GM19463 (cell line): ENCODE data around the gene UNC13A.

Source experiments
- ATAC-seq: cut with Tn5 transposase; IDR thresholded peaks from one replicate; pipeline ENCODE4 v1.9.1; 2021; ENCODE audit warnings: mild to moderate bottlenecking, moderate library complexity; ENCODE audit not compliant: unreplicated experiment

UNC13A gene

DNA sequence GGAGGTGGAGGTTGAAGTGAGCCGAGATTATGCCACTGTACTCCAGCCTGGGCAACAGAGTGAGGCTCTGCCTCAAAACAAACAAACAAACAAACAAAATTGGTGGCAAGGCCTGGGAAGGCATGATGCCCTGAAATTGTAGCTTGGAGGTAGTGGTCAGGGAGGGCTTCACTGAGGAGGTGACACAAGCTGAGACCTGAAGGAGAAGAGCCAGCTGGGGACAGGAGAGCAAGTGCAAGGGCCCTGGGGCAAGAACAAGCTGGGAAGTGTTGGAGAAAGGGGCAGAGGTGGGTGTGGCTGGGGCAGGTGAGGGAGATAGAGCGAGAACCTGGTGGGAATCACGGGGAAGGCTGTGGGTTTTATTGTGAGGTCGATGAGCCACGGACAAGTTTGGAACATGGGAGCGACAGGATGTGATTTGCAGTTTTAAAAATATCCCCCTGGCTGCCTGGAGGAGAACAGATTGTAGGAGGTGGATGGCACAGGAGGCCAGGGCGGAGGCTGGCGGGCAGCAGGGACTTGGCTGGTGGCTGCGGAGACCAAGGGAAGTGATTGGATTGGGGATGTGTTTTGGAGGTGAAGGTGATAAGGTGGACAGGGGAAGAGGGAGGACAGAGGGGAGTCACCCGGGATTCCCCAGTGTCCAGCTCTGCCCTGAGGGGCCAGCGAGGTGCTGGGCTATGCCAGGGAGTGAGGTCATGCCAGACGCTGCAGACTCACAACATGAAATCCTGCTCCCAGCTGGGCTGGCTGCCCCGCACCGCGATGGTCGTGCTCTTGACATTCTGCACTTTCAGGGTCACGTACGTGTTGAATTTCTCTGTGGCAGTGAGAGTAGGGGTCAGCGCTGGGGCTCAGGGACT lies 14.0 kb downstream of the UNC13A start:
- ATAC-seq: no peak

DNA sequence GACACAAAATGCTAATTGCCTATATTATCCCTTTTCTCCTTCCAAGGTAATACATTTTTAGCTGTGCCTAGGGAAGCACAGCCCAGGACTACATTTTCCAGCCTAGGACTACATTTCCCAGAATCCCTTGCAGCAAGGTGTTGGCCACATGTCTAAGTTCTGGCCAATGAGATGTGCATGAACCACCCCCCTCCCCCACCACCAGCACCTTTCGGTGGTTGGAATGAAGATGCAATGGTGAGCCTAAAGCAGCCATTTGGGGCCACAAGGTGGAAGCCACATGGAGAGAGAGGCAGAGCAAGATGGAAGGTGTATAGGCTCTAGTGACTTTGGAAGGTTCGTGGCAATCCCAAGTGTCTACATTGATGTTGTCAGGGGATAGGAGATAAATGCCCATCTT lies 16.2 kb downstream of the UNC13A start:
- ATAC-seq: no peak

DNA sequence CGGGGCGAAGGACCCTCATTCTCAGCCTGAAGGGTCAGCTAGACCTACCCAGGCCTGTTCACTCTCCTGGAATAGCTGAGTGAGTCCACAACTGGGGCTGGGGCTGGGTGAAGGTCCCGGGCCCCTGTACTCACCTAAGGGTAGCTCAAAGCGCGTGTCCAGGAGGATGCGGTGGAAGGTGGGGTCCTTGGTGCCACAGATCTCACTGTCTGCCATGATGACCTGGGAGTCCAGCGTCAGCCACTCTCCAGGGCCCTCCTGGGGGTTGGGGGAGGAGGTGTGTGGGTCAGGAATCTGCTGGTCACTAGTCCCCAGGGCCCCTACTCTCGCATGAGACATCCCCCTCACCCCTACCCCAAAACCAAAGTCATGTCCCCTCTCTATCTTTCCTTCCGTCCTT lies 18.7 kb downstream of the UNC13A start:
- no peak for ATAC-seq

DNA sequence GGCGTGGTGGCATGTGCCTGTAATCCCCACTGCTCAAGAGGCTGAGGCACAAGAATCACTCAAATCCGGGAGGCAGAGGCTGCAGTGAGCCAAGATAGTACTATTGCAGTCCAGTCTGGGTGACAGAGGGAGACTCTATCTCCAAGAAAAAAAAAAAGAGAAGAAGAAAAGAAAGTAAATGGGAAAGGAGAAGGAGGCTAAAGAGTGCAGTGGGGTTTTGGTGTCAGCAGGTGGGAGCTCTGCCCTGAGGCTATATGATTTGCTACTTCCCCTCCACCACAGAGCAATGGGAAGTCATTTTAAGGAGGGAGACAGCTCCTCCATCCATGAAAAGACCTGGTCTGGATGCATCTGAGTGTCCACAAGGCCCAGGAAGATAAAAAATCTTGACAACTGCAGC lies 23.1 kb downstream of the UNC13A start:
- no peak for ATAC-seq

DNA sequence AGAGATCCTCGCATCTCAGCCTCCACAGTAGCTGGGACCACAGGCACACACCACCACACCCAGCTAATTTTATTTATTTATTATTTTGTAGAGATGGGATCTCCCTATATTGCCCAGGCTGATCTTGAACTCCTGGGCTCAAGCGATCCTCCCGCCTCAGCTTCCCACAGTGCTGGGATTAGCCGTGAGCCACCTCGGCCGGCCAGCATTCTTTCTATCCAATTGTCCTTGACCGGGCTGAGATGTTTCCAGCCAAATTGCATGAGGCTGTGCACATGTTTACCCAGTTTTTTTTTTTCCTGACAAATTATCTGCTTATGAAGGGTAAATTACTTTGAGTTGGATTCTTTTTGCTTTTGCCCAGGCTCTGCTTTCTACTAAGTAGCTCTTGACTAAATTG lies 28.2 kb downstream of the UNC13A start:
- no peak for ATAC-seq

GRCh38 chr19:17658666-17659065 lies 29.5 kb downstream of the UNC13A start:
- no peak for ATAC-seq

- no peak for ATAC-seq
Measured at GRCh38 chr19:17658240-17658639, 29.9 kb downstream of the UNC13A start.

DNA sequence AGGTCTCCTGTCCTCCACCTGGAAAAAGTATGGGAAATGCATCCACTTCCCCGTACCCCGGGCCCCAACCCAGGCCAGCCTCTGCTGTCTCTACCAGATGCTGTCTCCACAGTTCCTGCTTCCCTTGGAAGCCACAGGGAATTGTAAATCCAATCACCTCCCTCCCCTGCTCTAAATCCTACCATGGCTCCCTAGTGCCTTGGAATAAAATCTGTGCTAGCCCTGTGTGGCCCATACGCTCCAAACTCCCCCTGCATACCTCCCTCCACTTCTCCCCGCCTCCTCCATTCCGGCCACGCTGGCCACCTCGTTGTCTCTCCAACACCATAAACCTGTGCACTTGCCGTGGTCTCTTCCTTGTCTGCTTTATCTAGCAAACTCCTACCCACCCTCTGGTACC lies 31.2 kb downstream of the UNC13A start:
- no peak for ATAC-seq

DNA sequence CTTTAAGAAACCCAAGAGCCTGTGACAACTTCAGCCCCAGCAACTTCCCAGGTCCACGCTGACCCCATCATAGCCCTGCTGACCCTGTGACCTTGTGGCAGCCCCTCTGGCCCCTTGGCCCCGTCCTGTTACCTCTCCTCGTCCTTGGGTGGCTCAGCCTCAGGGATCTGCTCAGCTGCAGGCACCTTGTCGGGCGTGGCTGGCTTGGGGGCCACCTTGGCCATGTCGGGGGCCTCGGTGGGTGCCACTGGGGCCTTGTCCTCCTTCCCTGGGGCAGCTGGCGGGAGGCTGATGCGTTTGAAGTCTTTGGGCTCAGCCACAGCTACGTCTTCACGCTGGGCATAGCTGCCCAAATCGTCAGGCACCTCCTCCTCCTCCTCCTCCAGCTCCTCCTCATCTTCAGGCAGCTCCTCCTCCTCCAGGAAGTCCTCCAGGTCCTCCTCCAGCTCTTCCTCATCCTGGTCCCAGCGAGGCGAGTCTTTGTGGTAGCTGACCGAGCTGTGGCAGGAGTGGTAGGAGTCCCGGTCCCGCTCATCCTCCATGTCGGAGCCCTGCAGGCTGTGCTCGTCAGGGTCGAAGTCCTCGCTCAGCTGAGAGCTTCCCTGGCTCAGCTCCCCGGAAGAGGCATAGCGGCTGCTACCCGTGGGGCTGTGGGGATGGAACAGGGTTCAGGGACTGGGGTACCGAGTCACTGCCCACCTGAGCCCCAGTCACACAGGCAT lies 32.2 kb downstream of the UNC13A start:
- no peak for ATAC-seq

GRCh38 chr19:17654993-17655392 lies 33.2 kb downstream of the UNC13A start:
- no peak for ATAC-seq

GRCh38 chr19:17652627-17653026 lies 35.5 kb downstream of the UNC13A start:
- ATAC-seq: no peak

- no peak for ATAC-seq
Measured at GRCh38 chr19:17648786-17649185, 39.4 kb downstream of the UNC13A start.

GRCh38 chr19:17648097-17648660 lies 40.0 kb downstream of the UNC13A start:
- ATAC-seq: no peak

DNA sequence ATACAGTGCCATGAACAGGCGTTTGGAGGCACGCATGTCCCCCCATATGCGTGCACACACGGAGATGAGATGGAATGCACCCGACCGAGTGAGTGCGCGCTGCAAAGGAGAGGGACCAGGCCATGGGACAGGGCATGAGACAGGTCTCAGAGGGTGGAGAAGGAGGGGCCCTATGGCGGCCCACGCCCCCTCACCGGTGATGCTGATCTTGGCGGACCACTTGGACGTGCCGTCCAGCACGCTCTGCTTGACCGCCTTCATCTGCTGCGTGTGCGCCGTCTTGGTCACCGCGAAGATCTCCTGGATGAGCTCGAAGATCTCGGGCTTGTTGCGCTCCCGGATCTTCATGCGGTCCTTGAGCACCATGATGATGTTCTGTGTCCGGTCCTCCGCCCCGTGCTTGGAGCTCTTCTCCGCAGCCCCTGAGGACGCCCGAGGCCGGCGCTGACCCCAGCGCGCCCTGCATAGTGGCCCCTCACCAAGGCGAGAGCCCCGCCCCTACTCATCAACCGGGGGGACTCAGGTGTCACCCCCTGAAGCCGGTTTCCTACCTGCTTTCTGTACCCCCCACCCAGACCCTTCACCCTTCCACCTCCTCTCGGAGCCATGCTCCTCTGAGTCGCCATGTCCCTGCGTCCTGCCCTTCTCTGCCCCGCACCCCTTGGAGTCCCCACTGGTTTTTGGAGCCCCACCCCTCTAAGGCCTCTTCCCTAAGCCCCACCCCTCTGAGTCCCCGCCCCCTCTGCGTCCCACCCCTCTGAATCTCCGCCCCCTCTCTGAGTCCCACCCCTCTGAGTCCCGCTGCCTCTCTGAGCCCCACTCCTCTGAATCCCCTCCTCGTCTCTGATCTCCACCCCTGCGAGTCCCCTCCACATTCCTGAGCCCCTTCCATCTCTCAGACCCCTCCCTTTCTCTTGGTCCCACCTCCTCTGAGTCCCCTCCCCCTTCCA lies 40.8 kb downstream of the UNC13A start:
- ATAC-seq: no peak

DNA sequence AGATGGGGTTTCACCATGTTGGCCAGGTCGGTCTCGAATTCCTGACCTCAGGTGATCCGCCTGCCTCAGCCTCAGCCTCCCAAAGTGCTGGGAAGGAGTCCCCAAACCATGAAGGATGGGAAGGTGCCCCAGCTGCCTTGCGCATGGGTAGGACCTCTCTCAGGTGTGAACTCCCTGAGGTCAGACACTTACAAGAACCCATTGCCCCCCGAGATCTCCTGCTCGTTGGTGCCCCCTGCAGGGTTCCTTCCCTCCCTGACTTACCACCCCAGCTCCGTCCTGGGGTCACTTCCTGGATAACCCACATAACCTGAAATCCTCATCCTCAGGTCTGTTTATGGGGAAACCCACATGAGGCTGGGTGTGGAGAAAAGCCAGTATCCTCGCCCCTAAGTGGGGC lies 41.7 kb downstream of the UNC13A start:
- ATAC-seq: no peak

- no peak for ATAC-seq
Measured at GRCh38 chr19:17645339-17645963, 42.7 kb downstream of the UNC13A start.

DNA sequence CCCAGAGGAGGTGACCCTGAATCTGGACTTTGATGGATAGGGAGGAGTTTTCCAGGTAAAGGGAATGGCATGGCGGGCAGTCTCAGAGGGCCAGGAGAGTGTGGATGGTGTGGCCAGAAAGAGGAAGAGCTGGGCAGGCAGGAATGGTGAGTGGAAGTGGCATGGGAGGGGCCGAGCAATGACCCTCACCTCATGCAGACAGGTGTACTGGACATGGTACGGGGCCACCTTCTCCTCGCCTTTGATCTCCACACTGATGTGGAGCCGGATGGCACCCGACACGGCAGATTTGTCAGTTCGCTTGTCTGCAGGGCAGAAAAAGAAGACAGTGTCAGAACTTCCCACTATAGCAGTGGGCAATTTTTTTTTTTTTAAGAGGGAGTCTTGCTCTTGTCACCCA lies 45.5 kb downstream of the UNC13A start:
- ATAC-seq: no peak

DNA sequence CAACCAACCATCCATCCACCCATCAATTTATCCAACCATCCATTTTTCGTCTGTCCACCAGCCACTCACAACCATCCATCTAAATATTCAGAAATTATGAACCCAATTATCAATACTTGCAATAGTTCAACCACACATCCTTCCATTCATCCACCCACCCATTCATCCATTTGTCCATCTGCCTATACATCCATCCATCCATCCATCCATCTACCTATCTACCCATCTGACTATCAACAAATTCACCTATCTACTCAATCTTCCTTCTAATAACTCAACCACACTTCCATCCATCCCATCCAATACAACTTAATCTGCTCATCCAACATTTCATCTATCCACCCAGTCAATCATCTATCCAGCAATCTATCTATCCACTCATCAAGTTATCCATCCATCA lies 46.3 kb downstream of the UNC13A start:
- no peak for ATAC-seq

GRCh38 chr19:17641181-17641580 lies 47.0 kb downstream of the UNC13A start:
- no peak for ATAC-seq

- ATAC-seq: no peak
Measured at GRCh38 chr19:17633700-17634099, 54.5 kb downstream of the UNC13A start.
